ENCODE results near the gene MAP3K9.
"Not testable (repeated sequence)": the region's sequence is repeated elsewhere in the genome, so short reads cannot be mapped to it uniquely, and the experiment has no call there.

The MAP3K9 gene

GRCh38 chr14:70809225-70810219 lies at the start of gene MAP3K9:
Gene MAP3K9, minus strand, starts transcription at chr14:70809513. Its CDS starts 342 bp downstream, at chr14:70809171.
- DNase-seq (ENCODE audit: low spot score), result peak; percentile 99

- DNase-seq (ENCODE audit: low spot score), result no peak
Measured at GRCh38 chr14:70858641-70859040, 49.3 kb upstream of the MAP3K9 start.

GRCh38 chr14:70857496-70857890 lies 48.2 kb upstream of the MAP3K9 start:
- DNase-seq (ENCODE audit: low spot score), result no peak

- DNase-seq (ENCODE audit: low spot score), result peak; percentile 72
Measured at GRCh38 chr14:70856851-70857495, 47.7 kb upstream of the MAP3K9 start.

- no peak for DNase-seq (ENCODE audit: low spot score)
Measured at GRCh38 chr14:70855486-70855885, 46.2 kb upstream of the MAP3K9 start.

- not testable (repeated sequence) for DNase-seq (ENCODE audit: low spot score)
Measured at GRCh38 chr14:70853658-70854057, 44.3 kb upstream of the MAP3K9 start.

GRCh38 chr14:70847406-70848090 lies 38.2 kb upstream of the MAP3K9 start:
- DNase-seq (ENCODE audit: low spot score), result no peak

GRCh38 chr14:70845601-70846000 lies 36.3 kb upstream of the MAP3K9 start:
- DNase-seq (ENCODE audit: low spot score), result no peak

- no peak for DNase-seq (ENCODE audit: low spot score)
Measured at GRCh38 chr14:70842851-70843462, 33.6 kb upstream of the MAP3K9 start.

GRCh38 chr14:70838076-70838475 lies 28.8 kb upstream of the MAP3K9 start:
- no peak for DNase-seq (ENCODE audit: low spot score)

- DNase-seq (ENCODE audit: low spot score), result no peak
Measured at GRCh38 chr14:70836946-70837345, 27.6 kb upstream of the MAP3K9 start.

GRCh38 chr14:70833884-70834283 lies 24.6 kb upstream of the MAP3K9 start:
- no peak for DNase-seq (ENCODE audit: low spot score)

- DNase-seq (ENCODE audit: low spot score), result no peak
Measured at GRCh38 chr14:70832561-70833305, 23.4 kb upstream of the MAP3K9 start.

- DNase-seq (ENCODE audit: low spot score), result no peak
Measured at GRCh38 chr14:70830998-70831781, 21.9 kb upstream of the MAP3K9 start.

- DNase-seq (ENCODE audit: low spot score), result no peak
Measured at GRCh38 chr14:70828188-70828587, 18.9 kb upstream of the MAP3K9 start.

GRCh38 chr14:70827752-70828151 lies 18.4 kb upstream of the MAP3K9 start:
- no peak for DNase-seq (ENCODE audit: low spot score)

- DNase-seq (ENCODE audit: low spot score), result peak; percentile 38
Measured at GRCh38 chr14:70827347-70827746, 18.0 kb upstream of the MAP3K9 start.

- no peak for DNase-seq (ENCODE audit: low spot score)
Measured at GRCh38 chr14:70823281-70823680, 14.0 kb upstream of the MAP3K9 start.

- DNase-seq (ENCODE audit: low spot score), result peak; percentile 53
Measured at GRCh38 chr14:70822530-70823185, 13.3 kb upstream of the MAP3K9 start.
